ENCODE results near the gene ZFP69.
"Not testable (repeated sequence)": the region's sequence is repeated elsewhere in the genome, so short reads cannot be mapped to it uniquely, and the experiment has no call there.

The ZFP69 gene

GRCh38 chr1:40476924-40477677 lies at the start of gene ZFP69:
Gene ZFP69, plus strand, starts transcription at chr1:40477290. Its CDS starts 2,072 bp downstream, at chr1:40479362.
- DNase-seq: peak; percentile 81

- no peak for DNase-seq
These were observed 45.7 kb upstream of the ZFP69 start for GRCh38 chr1:40431385-40431784.

GRCh38 chr1:40432644-40433390 lies 44.3 kb upstream of the ZFP69 start:
- DNase-seq: no peak

- no peak for DNase-seq
These were observed 41.6 kb upstream of the ZFP69 start for GRCh38 chr1:40435471-40435870.

- no peak for DNase-seq
These were observed 41.2 kb upstream of the ZFP69 start for GRCh38 chr1:40435876-40436275.

- DNase-seq: no peak
These were observed 38.6 kb upstream of the ZFP69 start for GRCh38 chr1:40438391-40439015.

GRCh38 chr1:40439247-40439646 lies 37.8 kb upstream of the ZFP69 start:
- no peak for DNase-seq

- DNase-seq: peak; percentile 97
These were observed 27.2 kb upstream of the ZFP69 start, which contains the start of gene ZFP69B for GRCh38 chr1:40449684-40450494. Gene ZFP69B, plus strand, starts transcription at chr1:40450476. Its CDS starts 486 bp downstream, at chr1:40450962.

GRCh38 chr1:40450495-40451237 lies 26.4 kb upstream of the ZFP69 start:
- DNase-seq: peak; percentile 79

GRCh38 chr1:40451238-40451585 lies 25.9 kb upstream of the ZFP69 start:
- no peak for DNase-seq

GRCh38 chr1:40454873-40455272 lies 22.2 kb upstream of the ZFP69 start:
- no peak for DNase-seq

- DNase-seq: no peak
These were observed 14.0 kb upstream of the ZFP69 start for GRCh38 chr1:40462956-40463590.

- DNase-seq: no peak
These were observed 7.8 kb upstream of the ZFP69 start for GRCh38 chr1:40469327-40469726.

GRCh38 chr1:40475268-40475667 lies 1.8 kb upstream of the ZFP69 start:
- DNase-seq: no peak

- DNase-seq: peak; percentile 50
These were observed 576 bp downstream of the ZFP69 start for GRCh38 chr1:40477678-40478053.

- no peak for DNase-seq
These were observed 1.2 kb downstream of the ZFP69 start for GRCh38 chr1:40478276-40478675.

GRCh38 chr1:40479156-40479555 lies 2.1 kb downstream of the ZFP69 start:
- no peak for DNase-seq

GRCh38 chr1:40495315-40495903 lies 18.3 kb downstream of the ZFP69 start:
- DNase-seq: no peak

- not testable (repeated sequence) for DNase-seq
These were observed 25.6 kb downstream of the ZFP69 start for GRCh38 chr1:40502651-40503050.

GRCh38 chr1:40507973-40508372 lies 30.9 kb downstream of the ZFP69 start:
- no peak for DNase-seq

Measured in islet precursor cell (in vitro differentiated cells).